ENCODE measurements around the gene PMM2. TPM values are rescaled to one million over a fixed set of nuclear protein-coding genes. Genes with fewer than 3 reads are reported as not detected.

PMM2 gene
- total RNA-seq, 1 experiment from 2014 or later = 53.3 TPM

DNA sequence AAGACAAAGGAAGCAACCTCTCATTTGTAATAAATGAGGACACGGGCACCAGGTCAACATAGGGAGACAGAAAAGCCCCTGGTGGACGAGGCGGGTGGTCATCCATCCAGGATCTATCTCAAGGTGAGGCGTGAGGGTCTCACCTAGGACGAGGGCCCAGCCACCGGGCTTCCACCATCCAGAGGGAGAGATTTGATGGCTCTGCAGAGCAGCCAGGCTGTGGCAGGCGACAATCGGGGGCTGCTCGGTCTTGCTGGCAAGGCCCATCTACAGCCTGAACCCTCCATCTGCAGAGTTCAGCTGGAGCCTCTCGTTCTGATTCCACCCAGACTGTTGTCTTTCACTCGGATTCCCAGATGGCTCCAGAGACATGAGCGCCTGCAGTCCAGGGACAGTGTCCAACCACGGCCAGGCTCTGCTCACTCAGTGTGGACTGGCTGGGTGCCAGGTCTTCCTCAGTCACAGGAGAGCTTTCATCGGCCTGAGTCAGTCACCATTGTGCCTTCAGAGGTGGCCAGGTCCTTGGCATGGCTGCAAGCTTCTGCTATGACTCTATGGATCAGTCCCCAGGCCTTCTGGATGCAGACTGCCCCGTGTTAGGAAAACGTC, 90.4 kb downstream of the PMM2 start:
- Histone ChIP-seq H3K4me2 (ENCODE audit: low read length) (no peak overlapping the region), H3K27ac (ENCODE audit: low read depth, low read length) (no peak overlapping the region), H3K9me3 (ENCODE audit: control insufficient read depth in 1 of 2, insufficient read depth in 1 of 2, low read depth in 1 of 2, low read length in 2 of 2) (no peaks in the 10 kb centered on the region), H3K4me3 (replicated peaks in 1 of 2; ENCODE audit: low read depth in 1 of 2, low read length in 2 of 2) (no peak overlapping the region), H4K20me1 (ENCODE audit: insufficient read depth) (no peaks in the 10 kb centered on the region), H3K9me2 (ENCODE audit: insufficient read depth) (no peaks in the 10 kb centered on the region), H2AFZ (ENCODE audit: low read depth, low read length, poor library complexity, severe bottlenecking) (no peak overlapping the region), H3K79me2 (ENCODE audit: insufficient read depth, low read length) (no peaks in the 10 kb centered on the region), H3K9ac (ENCODE audit: low read length) (no peak overlapping the region), H3K36me3 (ENCODE audit: control insufficient read depth in 1 of 2, insufficient read depth in 2 of 2, low read length in 2 of 2) (peaks cover 10 to 12% of the 10 kb centered on the region in 2 experiments; a peak in 3 of 4 replicates), H3K27me3 (ENCODE audit: insufficient read depth, low read length) (no peaks in the 10 kb centered on the region), H3K4me1 (ENCODE audit: control insufficient read depth in 1 of 2, insufficient read depth in 2 of 2, low read length in 2 of 2) (peaks cover 13 to 31% of the 10 kb centered on the region in 2 experiments)
- TF ChIP-seq CBX3 (IDR thresholded peaks at IDR 0.05; ENCODE audit: low read depth) (no peak), FOSL1 (IDR thresholded peaks at IDR 0.05; ENCODE audit: low read depth) (no peak), SP1 (IDR thresholded peaks at IDR 0.05; ENCODE audit: low read depth) (no peak), ZNF274 (IDR thresholded peaks at IDR 0.05; ENCODE audit: low read depth, low read length) (no peak), ELF1 (IDR thresholded peaks at IDR 0.05; ENCODE audit: borderline replicate concordance, low read depth) (no peak), EZH2 (IDR thresholded peaks at IDR 0.05) (no peak)
- ChIA-PET RAD21 (ENCODE audit: low non-redundant PET in 1 of 2, low total read pairs in 2 of 2, uncharacterized antibody in 2 of 2, unreplicated experiment in 2 of 2) (no interaction called here), CTCF (no interaction called here), POLR2A (interaction anchor here (0.5 kb wide), 1 partner anchor 203 kb away, joined by 3 read pairs; no protein-coding TSS in a partner anchor)
- intact Hi-C loops (cut with micrococcal nuclease) = no loop called here
- DNase-seq (ENCODE audit: low read depth, low spot score) (no peak), ATAC-seq (no peak)
- BruUV-seq (replicated peaks) = no TSS peak

DNA sequence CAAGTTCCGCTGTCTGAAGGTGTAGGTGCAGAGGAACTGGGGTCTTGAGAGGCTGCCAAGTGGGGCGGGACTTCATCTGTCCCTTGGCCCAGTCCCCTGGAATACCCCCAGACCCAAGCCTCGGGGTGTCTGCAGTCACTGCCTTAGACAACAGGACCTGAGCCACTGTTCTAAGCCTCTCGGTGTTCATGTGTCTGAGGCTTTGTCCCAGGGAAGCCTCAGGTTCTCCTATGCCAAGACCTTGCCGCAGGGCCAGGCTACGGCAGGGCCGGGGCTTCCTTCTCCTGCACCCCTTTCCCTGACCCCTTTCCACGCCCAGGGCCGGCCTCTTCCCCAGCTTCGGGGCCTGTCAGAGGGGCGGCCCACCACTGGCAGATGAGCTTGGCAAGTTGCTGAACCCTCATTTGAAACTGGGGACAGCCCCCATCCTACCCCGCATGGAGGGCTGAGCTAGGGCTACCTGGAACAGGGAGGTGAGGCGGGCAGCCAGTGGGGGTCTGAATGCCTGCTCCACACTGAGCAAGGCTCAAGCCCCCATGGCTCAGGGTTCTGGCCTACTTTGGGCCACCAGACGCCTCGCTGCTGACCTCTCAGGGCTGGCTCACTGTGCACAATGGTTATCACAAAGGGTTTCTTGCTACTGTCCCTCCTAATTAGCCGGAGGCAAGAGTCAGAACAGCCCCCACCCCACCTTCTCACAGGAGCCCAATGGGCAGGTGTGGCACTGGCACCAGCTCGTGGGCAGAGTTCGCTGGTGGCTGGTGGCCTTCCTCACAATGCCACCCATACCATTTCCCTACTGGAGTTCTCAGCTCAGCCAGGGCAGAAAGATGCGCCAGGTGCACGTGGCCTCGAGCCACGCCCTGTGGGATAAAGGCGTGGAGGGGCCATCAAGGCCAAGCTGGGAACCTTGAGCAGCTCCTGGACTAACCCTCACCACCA, 91.6 kb downstream of the PMM2 start:
- CTCF ChIA-PET = interaction anchor here (1.5 kb wide), 1 partner anchor 9 kb away, joined by 4 read pairs; no protein-coding TSS in a partner anchor
- H3K4me2 ChIP-seq (ENCODE audit: low read length) = no peak overlapping the region
- RAD21 ChIA-PET (ENCODE audit: low non-redundant PET in 1 of 2, low total read pairs in 2 of 2, uncharacterized antibody in 2 of 2, unreplicated experiment in 2 of 2) = interaction anchor here in 1 of 2 experiments (0.6 kb wide), 1 partner anchor 233 kb away, joined by 4 read pairs; no protein-coding TSS in a partner anchor
- no peaks in the 10 kb centered on the region for H3K9me3 ChIP-seq (ENCODE audit: control insufficient read depth in 1 of 2, insufficient read depth in 1 of 2, low read depth in 1 of 2, low read length in 2 of 2)
- no TSS peak for BruUV-seq (replicated peaks)
- peaks cover 18 to 23% of the 10 kb centered on the region in 2 experiments; a peak in 3 of 4 replicates for H3K36me3 ChIP-seq (ENCODE audit: control insufficient read depth in 1 of 2, insufficient read depth in 2 of 2, low read length in 2 of 2)
- H3K4me3 ChIP-seq (replicated peaks in 1 of 2; ENCODE audit: low read depth in 1 of 2, low read length in 2 of 2) = no peak overlapping the region
- TF ChIP-seq, protein P1, sequence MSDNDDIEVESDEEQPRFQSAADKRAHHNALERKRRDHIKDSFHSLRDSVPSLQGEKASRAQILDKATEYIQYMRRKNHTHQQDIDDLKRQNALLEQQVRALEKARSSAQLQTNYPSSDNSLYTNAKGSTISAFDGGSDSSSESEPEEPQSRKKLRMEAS (IDR thresholded peaks at IDR 0.05) = no peak
- TF ChIP-seq, protein P2, sequence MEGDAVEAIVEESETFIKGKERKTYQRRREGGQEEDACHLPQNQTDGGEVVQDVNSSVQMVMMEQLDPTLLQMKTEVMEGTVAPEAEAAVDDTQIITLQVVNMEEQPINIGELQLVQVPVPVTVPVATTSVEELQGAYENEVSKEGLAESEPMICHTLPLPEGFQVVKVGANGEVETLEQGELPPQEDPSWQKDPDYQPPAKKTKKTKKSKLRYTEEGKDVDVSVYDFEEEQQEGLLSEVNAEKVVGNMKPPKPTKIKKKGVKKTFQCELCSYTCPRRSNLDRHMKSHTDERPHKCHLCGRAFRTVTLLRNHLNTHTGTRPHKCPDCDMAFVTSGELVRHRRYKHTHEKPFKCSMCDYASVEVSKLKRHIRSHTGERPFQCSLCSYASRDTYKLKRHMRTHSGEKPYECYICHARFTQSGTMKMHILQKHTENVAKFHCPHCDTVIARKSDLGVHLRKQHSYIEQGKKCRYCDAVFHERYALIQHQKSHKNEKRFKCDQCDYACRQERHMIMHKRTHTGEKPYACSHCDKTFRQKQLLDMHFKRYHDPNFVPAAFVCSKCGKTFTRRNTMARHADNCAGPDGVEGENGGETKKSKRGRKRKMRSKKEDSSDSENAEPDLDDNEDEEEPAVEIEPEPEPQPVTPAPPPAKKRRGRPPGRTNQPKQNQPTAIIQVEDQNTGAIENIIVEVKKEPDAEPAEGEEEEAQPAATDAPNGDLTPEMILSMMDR (IDR thresholded peaks at IDR 0.05 in 2 of 3, conservative IDR thresholded peaks at IDR 0.05 in 1 of 3; ENCODE audit: borderline replicate concordance in 1 of 3, insufficient read depth in 1 of 3, low read depth in 2 of 3, low read length in 2 of 3) = no peak
- TF ChIP-seq SP1 (IDR thresholded peaks at IDR 0.05; ENCODE audit: low read depth) (no peak), SIN3A (IDR thresholded peaks at IDR 0.05; ENCODE audit: low read depth) (no peak)
- TF ChIP-seq, protein P3, sequence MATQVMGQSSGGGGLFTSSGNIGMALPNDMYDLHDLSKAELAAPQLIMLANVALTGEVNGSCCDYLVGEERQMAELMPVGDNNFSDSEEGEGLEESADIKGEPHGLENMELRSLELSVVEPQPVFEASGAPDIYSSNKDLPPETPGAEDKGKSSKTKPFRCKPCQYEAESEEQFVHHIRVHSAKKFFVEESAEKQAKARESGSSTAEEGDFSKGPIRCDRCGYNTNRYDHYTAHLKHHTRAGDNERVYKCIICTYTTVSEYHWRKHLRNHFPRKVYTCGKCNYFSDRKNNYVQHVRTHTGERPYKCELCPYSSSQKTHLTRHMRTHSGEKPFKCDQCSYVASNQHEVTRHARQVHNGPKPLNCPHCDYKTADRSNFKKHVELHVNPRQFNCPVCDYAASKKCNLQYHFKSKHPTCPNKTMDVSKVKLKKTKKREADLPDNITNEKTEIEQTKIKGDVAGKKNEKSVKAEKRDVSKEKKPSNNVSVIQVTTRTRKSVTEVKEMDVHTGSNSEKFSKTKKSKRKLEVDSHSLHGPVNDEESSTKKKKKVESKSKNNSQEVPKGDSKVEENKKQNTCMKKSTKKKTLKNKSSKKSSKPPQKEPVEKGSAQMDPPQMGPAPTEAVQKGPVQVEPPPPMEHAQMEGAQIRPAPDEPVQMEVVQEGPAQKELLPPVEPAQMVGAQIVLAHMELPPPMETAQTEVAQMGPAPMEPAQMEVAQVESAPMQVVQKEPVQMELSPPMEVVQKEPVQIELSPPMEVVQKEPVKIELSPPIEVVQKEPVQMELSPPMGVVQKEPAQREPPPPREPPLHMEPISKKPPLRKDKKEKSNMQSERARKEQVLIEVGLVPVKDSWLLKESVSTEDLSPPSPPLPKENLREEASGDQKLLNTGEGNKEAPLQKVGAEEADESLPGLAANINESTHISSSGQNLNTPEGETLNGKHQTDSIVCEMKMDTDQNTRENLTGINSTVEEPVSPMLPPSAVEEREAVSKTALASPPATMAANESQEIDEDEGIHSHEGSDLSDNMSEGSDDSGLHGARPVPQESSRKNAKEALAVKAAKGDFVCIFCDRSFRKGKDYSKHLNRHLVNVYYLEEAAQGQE (IDR thresholded peaks at IDR 0.05; ENCODE audit: low read depth) = no peak
- intact Hi-C loops (cut with micrococcal nuclease) = no loop called here
- POLR2A ChIA-PET = interaction anchor here (1.2 kb wide), 1 partner anchor 20 kb away, joined by 4 read pairs; the partner anchor contains the start of gene CARHSP1
- ATAC-seq (no peak), DNase-seq (ENCODE audit: low read depth, low spot score) (no peak)
- H3K4me1 ChIP-seq (ENCODE audit: control insufficient read depth in 1 of 2, insufficient read depth in 2 of 2, low read length in 2 of 2) = peaks cover 10 to 28% of the 10 kb centered on the region in 2 experiments
- H2AFZ ChIP-seq (ENCODE audit: low read depth, low read length, poor library complexity, severe bottlenecking) = no peak overlapping the region
- H3K9ac ChIP-seq (ENCODE audit: low read length) = no peak overlapping the region
- H3K9me2 ChIP-seq (ENCODE audit: insufficient read depth) = no peaks in the 10 kb centered on the region
- no peaks in the 10 kb centered on the region for H3K79me2 ChIP-seq (ENCODE audit: insufficient read depth, low read length)
- H3K27ac ChIP-seq (ENCODE audit: low read depth, low read length) = no peak overlapping the region
- H4K20me1 ChIP-seq (ENCODE audit: insufficient read depth) = no peaks in the 10 kb centered on the region
- no peaks in the 10 kb centered on the region for H3K27me3 ChIP-seq (ENCODE audit: insufficient read depth, low read length)

All from HCT116 (cell line).